GM23338 (cell line): ENCODE measurements around the gene CFL2. TPM values are rescaled to one million over a fixed set of nuclear protein-coding genes. Genes with fewer than 3 reads are reported as not detected.

Experiments
- ATAC-seq: fragments of 200-7000 bp; cut with Tn5 transposase; 3 replicates; pipeline ENCODE4 v1.9.1; 2020
- DNase-seq: peaks from one replicate; pipeline ENCODE4 v3.0.0-alpha.2; 2015; ENCODE audit warnings: low spot score
- H2AFZ ChIP-seq: fragments of 200-600 bp; sonication (generic); 2 replicates; pipeline ENCODE4 v1.8.0; 2016; ENCODE audit warnings: antibody characterized with exemption, mild to moderate bottlenecking, moderate library complexity
- H3F3A ChIP-seq: fragments of 200-600 bp; sonication (generic); replicated peaks from 2 replicates; pipeline ENCODE4 v1.8.0; 2017; ENCODE audit warnings: antibody characterized with exemption, mixed run types, low read depth
- H3K27ac ChIP-seq: fragments of 200-600 bp; sonication (generic); 2 replicates; pipeline ENCODE4 v1.6.1; 2016; ENCODE audit warnings: low read depth
- H3K27me3 ChIP-seq: fragments of 200-600 bp; sonication (generic); 2 replicates; pipeline ENCODE4 v1.8.0; 2016; ENCODE audit warnings: mild to moderate bottlenecking, mixed run types, moderate library complexity; ENCODE audit not compliant: insufficient read depth
- H3K36me3 ChIP-seq: fragments of 200-600 bp; sonication (generic); 2 replicates; pipeline ENCODE4 v1.8.0; 2016; ENCODE audit warnings: mild to moderate bottlenecking; ENCODE audit not compliant: insufficient read depth
- H3K4me1 ChIP-seq: fragments of 200-600 bp; sonication (generic); 2 replicates; pipeline ENCODE4 v1.8.0; 2016; ENCODE audit warnings: mild to moderate bottlenecking, moderate library complexity; ENCODE audit not compliant: insufficient read depth
- H3K4me2 ChIP-seq: fragments of 200-600 bp; sonication (generic); 2 replicates; pipeline ENCODE4 v1.7.1; 2017; ENCODE audit warnings: mixed run types
- H3K4me3 ChIP-seq: fragments of 200-600 bp; sonication (generic); 2 replicates; pipeline ENCODE4 v1.6.1; 2016; ENCODE audit warnings: mixed run types
- H3K79me2 ChIP-seq: fragments of 200-600 bp; sonication (generic); replicated peaks from 2 replicates; pipeline ENCODE4 v1.8.0; 2017; ENCODE audit warnings: mild to moderate bottlenecking; ENCODE audit not compliant: insufficient read depth
- H3K9me2 ChIP-seq: fragments of 200-600 bp; sonication (generic); 2 replicates; pipeline ENCODE4 v1.8.0; 2017; ENCODE audit not compliant: insufficient read depth
- H4K20me1 ChIP-seq: fragments of 200-600 bp; sonication (generic); replicated peaks from 2 replicates; pipeline ENCODE4 v1.8.0; 2017; ENCODE audit warnings: mild to moderate bottlenecking; ENCODE audit not compliant: insufficient read depth
- H3K27ac Mint-ChIP-seq: 2 replicates; pipeline ENCODE4 v1.8.0; 2020; ENCODE audit warnings: inconsistent platforms, mild to moderate bottlenecking, moderate library complexity, mixed read lengths
- H3K27me3 Mint-ChIP-seq: 3 replicates; pipeline ENCODE4 v1.8.0; 2022; ENCODE audit warnings: low read depth, mild to moderate bottlenecking, moderate library complexity, mixed read lengths, inconsistent platforms; ENCODE audit not compliant: insufficient read depth, poor library complexity
- H3K36me3 Mint-ChIP-seq: 3 replicates; pipeline ENCODE4 v1.8.0; 2021; ENCODE audit warnings: low read depth, mild to moderate bottlenecking, inconsistent platforms, moderate library complexity, mixed read lengths
- H3K4me1 Mint-ChIP-seq: 3 replicates; pipeline ENCODE4 v1.8.0; 2020; ENCODE audit warnings: mild to moderate bottlenecking, inconsistent platforms, mixed read lengths
- H3K4me3 Mint-ChIP-seq: 3 replicates; pipeline ENCODE4 v1.8.0; 2021; ENCODE audit warnings: moderate library complexity, mild to moderate bottlenecking, inconsistent platforms, mixed read lengths
- H3K9me3 Mint-ChIP-seq: 3 replicates; pipeline ENCODE4 v1.8.0; 2020; ENCODE audit warnings: moderate library complexity, mild to moderate bottlenecking, inconsistent platforms, mixed read lengths
- CREB1 ChIP-seq: fragments of 250-450 bp; sonication (Bioruptor Pico); IDR thresholded peaks from 2 replicates; pipeline ENCODE4 v1.5.0; 2020; ENCODE audit warnings: low read depth, mild to moderate bottlenecking, moderate library complexity
- EZH2 ChIP-seq: fragments of 200-600 bp; sonication (generic); IDR thresholded peaks from one replicate; pipeline ENCODE4 v1.8.0; 2017; ENCODE audit warnings: antibody characterized with exemption, mild to moderate bottlenecking, low read depth; ENCODE audit not compliant: unreplicated experiment
- EZH2phosphoT487 ChIP-seq: fragments of 200-600 bp; sonication (generic); IDR thresholded peaks from one replicate; pipeline ENCODE4 v1.8.1; 2018; ENCODE audit warnings: antibody characterized with exemption; ENCODE audit not compliant: unreplicated experiment
- JUNB ChIP-seq: IDR thresholded peaks from one replicate; pipeline ENCODE4 v1.6.1; 2016; ENCODE audit warnings: antibody characterized with exemption; ENCODE audit not compliant: unreplicated experiment
- NANOG ChIP-seq: IDR thresholded peaks from 2 replicates; pipeline ENCODE4 v1.6.1; 2016; ENCODE audit warnings: antibody characterized with exemption, borderline replicate concordance
- POLR2AphosphoS5 ChIP-seq: IDR thresholded peaks from 2 replicates; pipeline ENCODE4 v1.6.1; 2016; ENCODE audit warnings: antibody characterized with exemption, low read depth
- STAT1 ChIP-seq: IDR thresholded peaks from one replicate; pipeline ENCODE4 v1.6.1; 2016; ENCODE audit warnings: antibody characterized with exemption; ENCODE audit not compliant: unreplicated experiment
- ZNF114 ChIP-seq: fragments of 250-450 bp; sonication (Bioruptor Pico); IDR thresholded peaks from 2 replicates; pipeline ENCODE4 v1.5.0; 2020; ENCODE audit warnings: mild to moderate bottlenecking, moderate library complexity
- ZNF331 ChIP-seq: fragments of 250-450 bp; sonication (Bioruptor Pico); IDR thresholded peaks from 2 replicates; pipeline ENCODE4 v1.5.0; 2020; ENCODE audit warnings: low read depth, mild to moderate bottlenecking, moderate library complexity
- polyA plus RNA-seq: library from polyadenylated mRNA; unstranded; fragments of >200 nt; fragmentation: Nextera tagmentation; extraction: Ambion mirVana; gene quantifications from 2 replicates; pipeline ENCODE4 v1.2.1, GENCODE V29; 2016
- total RNA-seq: library from RNA; depleted of rRNA; stranded (reverse); fragments of >200 nt; shearing (Covaris generic); gene quantifications from 2 replicates; pipeline ENCODE4 v1.2.3, GENCODE V29; 2014
- TF ChIP-seq, protein P1 (sequence below): fragments of 250-450 bp; sonication (Bioruptor Pico); IDR thresholded peaks from 2 replicates; pipeline ENCODE4 v1.5.0; 2020; ENCODE audit warnings: mild to moderate bottlenecking, moderate library complexity
- TF ChIP-seq, protein P2 (sequence below), 2 experiments: fragments of 200-600 bp in 1 of 2; sonication (generic) in 1 of 2; conservative IDR thresholded peaks; 2 replicates each; pipeline versions ENCODE4 v1.5.1 to v1.6.1; 2016 to 2017; ENCODE audit warnings: antibody characterized with exemption in 2 of 2, low read depth in 2 of 2, mild to moderate bottlenecking in 2 of 2, moderate library complexity in 1 of 2
- TF ChIP-seq, protein P3 (sequence below): IDR thresholded peaks from 2 replicates; pipeline ENCODE4 v1.6.1; 2016; ENCODE audit warnings: antibody characterized with exemption
- TF ChIP-seq, protein P4 (sequence below): IDR thresholded peaks from one replicate; pipeline ENCODE4 v1.6.1; 2018; ENCODE audit warnings: antibody characterized with exemption; ENCODE audit not compliant: unreplicated experiment

The CFL2 gene
- total and polyA plus RNA-seq, 2 experiments from 2014 or later = 10.9 to 14.8 TPM

DNA sequence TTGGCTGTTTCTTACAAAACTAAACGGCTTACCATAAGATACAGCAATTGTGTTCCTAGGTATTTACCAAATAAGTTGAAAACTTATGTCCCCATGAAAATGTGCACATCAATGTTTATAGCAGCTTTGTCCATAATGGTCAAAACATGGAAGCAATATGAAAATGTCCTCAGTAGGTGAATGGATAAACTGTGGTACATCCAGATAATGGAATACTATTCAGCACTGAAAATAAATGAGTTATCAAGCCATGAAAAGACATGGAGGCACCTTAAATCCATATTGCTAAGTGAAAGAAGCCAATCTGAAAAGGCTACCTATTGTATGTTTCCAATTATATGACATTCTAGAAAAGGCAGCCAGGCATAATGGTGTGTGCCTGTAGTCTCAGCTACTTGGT, 40.7 kb downstream of the CFL2 start (continued):
- TF ChIP-seq, protein P1, sequence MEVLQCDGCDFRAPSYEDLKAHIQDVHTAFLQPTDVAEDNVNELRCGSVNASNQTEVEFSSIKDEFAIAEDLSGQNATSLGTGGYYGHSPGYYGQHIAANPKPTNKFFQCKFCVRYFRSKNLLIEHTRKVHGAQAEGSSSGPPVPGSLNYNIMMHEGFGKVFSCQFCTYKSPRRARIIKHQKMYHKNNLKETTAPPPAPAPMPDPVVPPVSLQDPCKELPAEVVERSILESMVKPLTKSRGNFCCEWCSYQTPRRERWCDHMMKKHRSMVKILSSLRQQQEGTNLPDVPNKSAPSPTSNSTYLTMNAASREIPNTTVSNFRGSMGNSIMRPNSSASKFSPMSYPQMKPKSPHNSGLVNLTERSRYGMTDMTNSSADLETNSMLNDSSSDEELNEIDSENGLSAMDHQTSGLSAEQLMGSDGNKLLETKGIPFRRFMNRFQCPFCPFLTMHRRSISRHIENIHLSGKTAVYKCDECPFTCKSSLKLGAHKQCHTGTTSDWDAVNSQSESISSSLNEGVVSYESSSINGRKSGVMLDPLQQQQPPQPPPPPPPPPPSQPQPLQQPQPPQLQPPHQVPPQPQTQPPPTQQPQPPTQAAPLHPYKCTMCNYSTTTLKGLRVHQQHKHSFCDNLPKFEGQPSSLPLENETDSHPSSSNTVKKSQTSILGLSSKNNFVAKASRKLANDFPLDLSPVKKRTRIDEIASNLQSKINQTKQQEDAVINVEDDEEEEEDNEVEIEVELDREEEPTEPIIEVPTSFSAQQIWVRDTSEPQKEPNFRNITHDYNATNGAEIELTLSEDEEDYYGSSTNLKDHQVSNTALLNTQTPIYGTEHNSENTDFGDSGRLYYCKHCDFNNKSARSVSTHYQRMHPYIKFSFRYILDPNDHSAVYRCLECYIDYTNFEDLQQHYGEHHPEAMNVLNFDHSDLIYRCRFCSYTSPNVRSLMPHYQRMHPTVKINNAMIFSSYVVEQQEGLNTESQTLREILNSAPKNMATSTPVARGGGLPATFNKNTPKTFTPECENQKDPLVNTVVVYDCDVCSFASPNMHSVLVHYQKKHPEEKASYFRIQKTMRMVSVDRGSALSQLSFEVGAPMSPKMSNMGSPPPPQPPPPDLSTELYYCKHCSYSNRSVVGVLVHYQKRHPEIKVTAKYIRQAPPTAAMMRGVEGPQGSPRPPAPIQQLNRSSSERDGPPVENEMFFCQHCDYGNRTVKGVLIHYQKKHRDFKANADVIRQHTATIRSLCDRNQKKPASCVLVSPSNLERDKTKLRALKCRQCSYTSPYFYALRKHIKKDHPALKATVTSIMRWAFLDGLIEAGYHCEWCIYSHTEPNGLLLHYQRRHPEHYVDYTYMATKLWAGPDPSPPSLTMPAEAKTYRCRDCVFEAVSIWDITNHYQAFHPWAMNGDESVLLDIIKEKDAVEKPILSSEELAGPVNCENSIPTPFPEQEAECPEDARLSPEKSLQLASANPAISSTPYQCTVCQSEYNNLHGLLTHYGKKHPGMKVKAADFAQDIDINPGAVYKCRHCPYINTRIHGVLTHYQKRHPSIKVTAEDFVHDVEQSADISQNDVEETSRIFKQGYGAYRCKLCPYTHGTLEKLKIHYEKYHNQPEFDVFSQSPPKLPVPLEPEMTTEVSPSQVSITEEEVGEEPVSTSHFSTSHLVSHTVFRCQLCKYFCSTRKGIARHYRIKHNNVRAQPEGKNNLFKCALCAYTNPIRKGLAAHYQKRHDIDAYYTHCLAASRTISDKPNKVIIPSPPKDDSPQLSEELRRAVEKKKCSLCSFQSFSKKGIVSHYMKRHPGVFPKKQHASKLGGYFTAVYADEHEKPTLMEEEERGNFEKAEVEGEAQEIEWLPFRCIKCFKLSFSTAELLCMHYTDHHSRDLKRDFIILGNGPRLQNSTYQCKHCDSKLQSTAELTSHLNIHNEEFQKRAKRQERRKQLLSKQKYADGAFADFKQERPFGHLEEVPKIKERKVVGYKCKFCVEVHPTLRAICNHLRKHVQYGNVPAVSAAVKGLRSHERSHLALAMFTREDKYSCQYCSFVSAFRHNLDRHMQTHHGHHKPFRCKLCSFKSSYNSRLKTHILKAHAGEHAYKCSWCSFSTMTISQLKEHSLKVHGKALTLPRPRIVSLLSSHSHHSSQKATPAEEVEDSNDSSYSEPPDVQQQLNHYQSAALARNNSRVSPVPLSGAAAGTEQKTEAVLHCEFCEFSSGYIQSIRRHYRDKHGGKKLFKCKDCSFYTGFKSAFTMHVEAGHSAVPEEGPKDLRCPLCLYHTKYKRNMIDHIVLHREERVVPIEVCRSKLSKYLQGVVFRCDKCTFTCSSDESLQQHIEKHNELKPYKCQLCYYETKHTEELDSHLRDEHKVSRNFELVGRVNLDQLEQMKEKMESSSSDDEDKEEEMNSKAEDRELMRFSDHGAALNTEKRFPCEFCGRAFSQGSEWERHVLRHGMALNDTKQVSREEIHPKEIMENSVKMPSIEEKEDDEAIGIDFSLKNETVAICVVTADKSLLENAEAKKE = no peak

DNA sequence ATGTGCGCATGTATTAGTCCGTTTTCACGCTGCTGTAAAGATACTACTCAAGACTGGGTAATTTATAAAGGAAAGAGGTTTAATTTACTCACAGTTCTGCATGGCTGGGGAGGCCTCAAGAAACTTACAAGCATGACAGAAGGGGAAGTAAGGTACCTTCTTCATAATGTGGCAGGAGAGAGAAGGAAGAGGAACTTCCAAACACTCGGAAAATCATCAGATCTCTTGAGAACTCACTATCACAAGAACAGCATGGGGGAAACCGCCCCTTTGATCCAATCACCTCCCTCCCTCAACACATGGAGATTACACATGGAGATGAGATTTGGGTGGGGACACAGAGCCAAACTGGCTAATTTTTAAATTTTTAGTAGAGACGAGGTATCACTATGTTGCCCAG, 42.7 kb downstream of the CFL2 start:
- Mint-ChIP-seq H3K27ac (no peak overlapping the region), H3K4me3 (no peak overlapping the region), H3K27me3 (no peaks in the 10 kb centered on the region), H3K36me3 (no peaks in the 10 kb centered on the region), H3K9me3 (no peaks in the 10 kb centered on the region), H3K4me1 (no peaks in the 10 kb centered on the region)
- TF ChIP-seq ZNF114 (CRISPR knock-in tag) = no peak
- TF ChIP-seq NANOG = no peak
- TF ChIP-seq EZH2phosphoT487 = no peak
- TF ChIP-seq ZNF331 (CRISPR knock-in tag) = no peak
- TF ChIP-seq STAT1 = no peak
- TF ChIP-seq POLR2AphosphoS5 = no peak
- no peak for TF ChIP-seq CREB1
- no peak for TF ChIP-seq EZH2
- TF ChIP-seq, protein P2, sequence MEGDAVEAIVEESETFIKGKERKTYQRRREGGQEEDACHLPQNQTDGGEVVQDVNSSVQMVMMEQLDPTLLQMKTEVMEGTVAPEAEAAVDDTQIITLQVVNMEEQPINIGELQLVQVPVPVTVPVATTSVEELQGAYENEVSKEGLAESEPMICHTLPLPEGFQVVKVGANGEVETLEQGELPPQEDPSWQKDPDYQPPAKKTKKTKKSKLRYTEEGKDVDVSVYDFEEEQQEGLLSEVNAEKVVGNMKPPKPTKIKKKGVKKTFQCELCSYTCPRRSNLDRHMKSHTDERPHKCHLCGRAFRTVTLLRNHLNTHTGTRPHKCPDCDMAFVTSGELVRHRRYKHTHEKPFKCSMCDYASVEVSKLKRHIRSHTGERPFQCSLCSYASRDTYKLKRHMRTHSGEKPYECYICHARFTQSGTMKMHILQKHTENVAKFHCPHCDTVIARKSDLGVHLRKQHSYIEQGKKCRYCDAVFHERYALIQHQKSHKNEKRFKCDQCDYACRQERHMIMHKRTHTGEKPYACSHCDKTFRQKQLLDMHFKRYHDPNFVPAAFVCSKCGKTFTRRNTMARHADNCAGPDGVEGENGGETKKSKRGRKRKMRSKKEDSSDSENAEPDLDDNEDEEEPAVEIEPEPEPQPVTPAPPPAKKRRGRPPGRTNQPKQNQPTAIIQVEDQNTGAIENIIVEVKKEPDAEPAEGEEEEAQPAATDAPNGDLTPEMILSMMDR (conservative IDR thresholded peaks at IDR 0.05; ENCODE audit: low read depth in 2 of 2) = no peak
- TF ChIP-seq, protein P3, sequence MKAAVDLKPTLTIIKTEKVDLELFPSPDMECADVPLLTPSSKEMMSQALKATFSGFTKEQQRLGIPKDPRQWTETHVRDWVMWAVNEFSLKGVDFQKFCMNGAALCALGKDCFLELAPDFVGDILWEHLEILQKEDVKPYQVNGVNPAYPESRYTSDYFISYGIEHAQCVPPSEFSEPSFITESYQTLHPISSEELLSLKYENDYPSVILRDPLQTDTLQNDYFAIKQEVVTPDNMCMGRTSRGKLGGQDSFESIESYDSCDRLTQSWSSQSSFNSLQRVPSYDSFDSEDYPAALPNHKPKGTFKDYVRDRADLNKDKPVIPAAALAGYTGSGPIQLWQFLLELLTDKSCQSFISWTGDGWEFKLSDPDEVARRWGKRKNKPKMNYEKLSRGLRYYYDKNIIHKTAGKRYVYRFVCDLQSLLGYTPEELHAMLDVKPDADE = no peak
- TF ChIP-seq JUNB = no peak
- TF ChIP-seq, protein P4, sequence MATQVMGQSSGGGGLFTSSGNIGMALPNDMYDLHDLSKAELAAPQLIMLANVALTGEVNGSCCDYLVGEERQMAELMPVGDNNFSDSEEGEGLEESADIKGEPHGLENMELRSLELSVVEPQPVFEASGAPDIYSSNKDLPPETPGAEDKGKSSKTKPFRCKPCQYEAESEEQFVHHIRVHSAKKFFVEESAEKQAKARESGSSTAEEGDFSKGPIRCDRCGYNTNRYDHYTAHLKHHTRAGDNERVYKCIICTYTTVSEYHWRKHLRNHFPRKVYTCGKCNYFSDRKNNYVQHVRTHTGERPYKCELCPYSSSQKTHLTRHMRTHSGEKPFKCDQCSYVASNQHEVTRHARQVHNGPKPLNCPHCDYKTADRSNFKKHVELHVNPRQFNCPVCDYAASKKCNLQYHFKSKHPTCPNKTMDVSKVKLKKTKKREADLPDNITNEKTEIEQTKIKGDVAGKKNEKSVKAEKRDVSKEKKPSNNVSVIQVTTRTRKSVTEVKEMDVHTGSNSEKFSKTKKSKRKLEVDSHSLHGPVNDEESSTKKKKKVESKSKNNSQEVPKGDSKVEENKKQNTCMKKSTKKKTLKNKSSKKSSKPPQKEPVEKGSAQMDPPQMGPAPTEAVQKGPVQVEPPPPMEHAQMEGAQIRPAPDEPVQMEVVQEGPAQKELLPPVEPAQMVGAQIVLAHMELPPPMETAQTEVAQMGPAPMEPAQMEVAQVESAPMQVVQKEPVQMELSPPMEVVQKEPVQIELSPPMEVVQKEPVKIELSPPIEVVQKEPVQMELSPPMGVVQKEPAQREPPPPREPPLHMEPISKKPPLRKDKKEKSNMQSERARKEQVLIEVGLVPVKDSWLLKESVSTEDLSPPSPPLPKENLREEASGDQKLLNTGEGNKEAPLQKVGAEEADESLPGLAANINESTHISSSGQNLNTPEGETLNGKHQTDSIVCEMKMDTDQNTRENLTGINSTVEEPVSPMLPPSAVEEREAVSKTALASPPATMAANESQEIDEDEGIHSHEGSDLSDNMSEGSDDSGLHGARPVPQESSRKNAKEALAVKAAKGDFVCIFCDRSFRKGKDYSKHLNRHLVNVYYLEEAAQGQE = no peak
- DNase-seq (no peak), ATAC-seq (no peak)
- Histone ChIP-seq H4K20me1 (no peaks in the 10 kb centered on the region), H3K36me3 (no peaks in the 10 kb centered on the region), H3K4me1 (no peaks in the 10 kb centered on the region), H3K79me2 (no peaks in the 10 kb centered on the region), H3F3A (no peaks in the 10 kb centered on the region), H3K27me3 (no peaks in the 10 kb centered on the region), H2AFZ (no peak overlapping the region), H3K27ac (no peak overlapping the region), H3K4me3 (no peak overlapping the region), H3K4me2 (no peak overlapping the region), H3K9me2 (no peaks in the 10 kb centered on the region)
